ENCODE measurements around the gene TPRN.

GRCh38 chr9:137143459-137143858, 57.1 kb downstream of the TPRN start:
- TF ChIP-seq, protein P1, sequence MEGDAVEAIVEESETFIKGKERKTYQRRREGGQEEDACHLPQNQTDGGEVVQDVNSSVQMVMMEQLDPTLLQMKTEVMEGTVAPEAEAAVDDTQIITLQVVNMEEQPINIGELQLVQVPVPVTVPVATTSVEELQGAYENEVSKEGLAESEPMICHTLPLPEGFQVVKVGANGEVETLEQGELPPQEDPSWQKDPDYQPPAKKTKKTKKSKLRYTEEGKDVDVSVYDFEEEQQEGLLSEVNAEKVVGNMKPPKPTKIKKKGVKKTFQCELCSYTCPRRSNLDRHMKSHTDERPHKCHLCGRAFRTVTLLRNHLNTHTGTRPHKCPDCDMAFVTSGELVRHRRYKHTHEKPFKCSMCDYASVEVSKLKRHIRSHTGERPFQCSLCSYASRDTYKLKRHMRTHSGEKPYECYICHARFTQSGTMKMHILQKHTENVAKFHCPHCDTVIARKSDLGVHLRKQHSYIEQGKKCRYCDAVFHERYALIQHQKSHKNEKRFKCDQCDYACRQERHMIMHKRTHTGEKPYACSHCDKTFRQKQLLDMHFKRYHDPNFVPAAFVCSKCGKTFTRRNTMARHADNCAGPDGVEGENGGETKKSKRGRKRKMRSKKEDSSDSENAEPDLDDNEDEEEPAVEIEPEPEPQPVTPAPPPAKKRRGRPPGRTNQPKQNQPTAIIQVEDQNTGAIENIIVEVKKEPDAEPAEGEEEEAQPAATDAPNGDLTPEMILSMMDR (IDR thresholded peaks at IDR 0.05 in 8 of 11, conservative IDR thresholded peaks at IDR 0.05 in 3 of 11): no peak
- TF ChIP-seq POLR2AphosphoS5 (IDR thresholded peaks at IDR 0.05): no peak
